Small intestine (tissue), 7 donors: ENCODE measurements around the gene FBXO8. TPM values are rescaled to one million over a fixed set of nuclear protein-coding genes. Genes with fewer than 3 reads are reported as not detected.

Experiments
- DNase-seq, 2 donors: peaks; one replicate each; pipeline versions ENCODE4 v3.0.0 to v3.0.0-alpha.2; 2013
- FAIRE-seq: peaks from 2 replicates; lab custom pipeline; 2012; peaks lifted over from hg19 to GRCh38; lab: Jason Lieb, UNC
- H3K27ac ChIP-seq, 3 donors: one replicate each; pipeline ENCODE4 v1.5.1; 2013; ENCODE audit warnings: low read length in 2 of 3, mild to moderate bottlenecking in 2 of 3, control low read depth in 1 of 3, inconsistent platforms in 1 of 3, low read depth in 1 of 3, moderate library complexity in 1 of 3
- H3K27me3 ChIP-seq, 3 donors: one replicate each; pipeline ENCODE4 v1.6.1; 2013; ENCODE audit warnings: low read length in 3 of 3, inconsistent platforms in 1 of 3; ENCODE audit not compliant: control insufficient read depth in 3 of 3, insufficient read depth in 3 of 3
- H3K36me3 ChIP-seq, 3 donors: one replicate each; pipeline ENCODE4 v1.6.1; 2013; ENCODE audit warnings: low read length in 3 of 3, inconsistent platforms in 1 of 3, low read depth in 1 of 3, mild to moderate bottlenecking in 1 of 3, moderate library complexity in 1 of 3; ENCODE audit not compliant: control insufficient read depth in 3 of 3, insufficient read depth in 2 of 3
- H3K4me1 ChIP-seq, 3 donors: one replicate each; pipeline ENCODE4 v1.6.1; 2013; ENCODE audit warnings: low read length in 2 of 3, inconsistent platforms in 1 of 3, low read depth in 1 of 3, mild to moderate bottlenecking in 1 of 3, moderate library complexity in 1 of 3; ENCODE audit not compliant: control insufficient read depth in 3 of 3, insufficient read depth in 2 of 3
- H3K4me3 ChIP-seq, 3 donors: one replicate each; pipeline ENCODE4 v1.5.1; 2013; ENCODE audit warnings: low read length in 3 of 3, control low read depth in 1 of 3, inconsistent platforms in 1 of 3, low read depth in 1 of 3, mild to moderate bottlenecking in 1 of 3, moderate library complexity in 1 of 3
- H3K9me3 ChIP-seq, 2 donors: one replicate each; pipeline ENCODE4 v1.6.1; 2013; ENCODE audit warnings: low read depth in 1 of 2, low read length in 1 of 2; ENCODE audit not compliant: control insufficient read depth in 2 of 2, insufficient read depth in 1 of 2
- WGBS, 3 donors: extraction: QIAGEN DNeasy Blood & Tissue Kit; methylation state at CpG; one replicate each; pipeline ENCODE4 v1.1.7; 2013; 5-methylcytosine and 5-hydroxymethylcytosine counted together
- polyA plus RNA-seq, 4 donors: library from polyadenylated mRNA; stranded (reverse) in 3 of 4; unstranded in 1 of 4; fragments of 200-250 nt in 3 of 4; fragments of 120-200 nt in 1 of 4; gene quantifications; one replicate each; pipeline versions ENCODE4 v1.2.1 to v1.2.3, GENCODE V29; 2013
- donor health status: healthy with polysubstance abuse.
- donor health status: control.
- donor health status: control.
- donor health status: Bipolar disorder and iron deficiency.
- donor health status: healthy.

FBXO8 gene
- polyA plus RNA-seq, 4 donors, result 14.5 to 25.5 (median 23.3) TPM

GRCh38 chr4:174317531-174317930, 34.1 kb upstream of the FBXO8 start:
- H3K4me3 ChIP-seq, result no peak overlapping the region
- FAIRE-seq (no peak), DNase-seq (no peak)
- no peaks in the 10 kb centered on the region for H3K4me1 ChIP-seq
- H3K9me3 ChIP-seq, result no peaks in the 10 kb centered on the region
- peaks cover 0 to 3% (median 0%) of the 10 kb centered on the region in 3 donors for H3K36me3 ChIP-seq
- no peak overlapping the region for H3K27ac ChIP-seq
- H3K27me3 ChIP-seq, result no peaks in the 10 kb centered on the region

- Histone ChIP-seq H3K27me3 (no peaks in the 10 kb centered on the region), H3K36me3 (peaks cover 0 to 3% (median 0%) of the 10 kb centered on the region in 3 donors), H3K4me1 (no peaks in the 10 kb centered on the region), H3K27ac (no peak overlapping the region), H3K9me3 (no peaks in the 10 kb centered on the region), H3K4me3 (no peak overlapping the region)
- FAIRE-seq (peak; percentile 74), DNase-seq (no peak)
- WGBS, 3 donors, result 70 to 72% (median 72%) methylated on average over 2 of the region's 2 CpGs
Measured at GRCh38 chr4:174316954-174317353, 33.5 kb upstream of the FBXO8 start.

- WGBS, 3 donors, result 88 to 92% (median 90%) methylated on average over 1 of the region's 1 CpG
- Histone ChIP-seq H3K27me3 (no peaks in the 10 kb centered on the region), H3K9me3 (no peaks in the 10 kb centered on the region), H3K27ac (no peak overlapping the region), H3K4me1 (no peaks in the 10 kb centered on the region), H3K4me3 (no peak overlapping the region), H3K36me3 (peaks cover 0 to 3% (median 0%) of the 10 kb centered on the region in 3 donors)
- no peak for DNase-seq
- no peak for FAIRE-seq
Measured at GRCh38 chr4:174316546-174316945, 33.1 kb upstream of the FBXO8 start.

- no peaks in the 10 kb centered on the region for H3K9me3 ChIP-seq
- H3K27me3 ChIP-seq, result no peaks in the 10 kb centered on the region
- FAIRE-seq (no peak), DNase-seq (no peak)
- WGBS, 3 donors, result 81 to 91% (median 88%) methylated on average over 3 of the region's 3 CpGs
- H3K27ac ChIP-seq, result no peak overlapping the region
- no peak overlapping the region for H3K4me3 ChIP-seq
- peaks cover 0 to 3% (median 0%) of the 10 kb centered on the region in 3 donors for H3K36me3 ChIP-seq
- no peaks in the 10 kb centered on the region for H3K4me1 ChIP-seq
Measured at GRCh38 chr4:174314770-174315169, 31.3 kb upstream of the FBXO8 start.

GRCh38 chr4:174314274-174314673, 30.8 kb upstream of the FBXO8 start:
- FAIRE-seq (no peak), DNase-seq (no peak)
- Histone ChIP-seq H3K4me3 (no peak overlapping the region), H3K27ac (no peak overlapping the region), H3K9me3 (no peaks in the 10 kb centered on the region), H3K36me3 (peaks cover 0 to 3% (median 0%) of the 10 kb centered on the region in 3 donors), H3K4me1 (no peaks in the 10 kb centered on the region), H3K27me3 (no peaks in the 10 kb centered on the region)
- 94 to 100% (median 100%) methylated on average over 3 of the region's 3 CpGs for WGBS, 3 donors

GRCh38 chr4:174312993-174313392, 29.5 kb upstream of the FBXO8 start:
- H3K27ac ChIP-seq, result no peak overlapping the region
- 88 to 96% (median 94%) methylated on average over 3 of the region's 3 CpGs for WGBS, 3 donors
- no peaks in the 10 kb centered on the region for H3K27me3 ChIP-seq
- no peak overlapping the region for H3K4me3 ChIP-seq
- no peaks in the 10 kb centered on the region for H3K4me1 ChIP-seq
- DNase-seq (no peak), FAIRE-seq (no peak)
- H3K9me3 ChIP-seq, result no peaks in the 10 kb centered on the region
- no peaks in the 10 kb centered on the region for H3K36me3 ChIP-seq

- WGBS, 3 donors, result 80 to 93% (median 91%) methylated on average over 4 of the region's 4 CpGs
- Histone ChIP-seq H3K9me3 (no peaks in the 10 kb centered on the region), H3K27me3 (no peaks in the 10 kb centered on the region), H3K36me3 (peaks cover 0 to 6% (median 2%) of the 10 kb centered on the region in 3 donors), H3K4me3 (no peak overlapping the region), H3K4me1 (no peaks in the 10 kb centered on the region), H3K27ac (no peak overlapping the region)
- no peak for FAIRE-seq
- DNase-seq, result no peak
Measured at GRCh38 chr4:174307694-174308093, 24.2 kb upstream of the FBXO8 start.

GRCh38 chr4:174305961-174306360, 22.5 kb upstream of the FBXO8 start:
- Histone ChIP-seq H3K4me1 (no peaks in the 10 kb centered on the region), H3K9me3 (no peaks in the 10 kb centered on the region), H3K27ac (no peak overlapping the region), H3K27me3 (no peaks in the 10 kb centered on the region), H3K4me3 (no peak overlapping the region), H3K36me3 (peaks cover 0 to 7% (median 2%) of the 10 kb centered on the region in 3 donors)
- no peak for DNase-seq
- no peak for FAIRE-seq
- WGBS, 3 donors, result 96 to 99% (median 98%) methylated on average over 3 of the region's 3 CpGs

GRCh38 chr4:174304664-174305063, 21.2 kb upstream of the FBXO8 start:
- H3K4me3 ChIP-seq, result no peak overlapping the region
- H3K27me3 ChIP-seq, result no peaks in the 10 kb centered on the region
- WGBS, 3 donors, result 97 to 100% (median 97%) methylated on average over 1 of the region's 1 CpG
- H3K36me3 ChIP-seq, result peaks cover 0 to 7% (median 4%) of the 10 kb centered on the region in 3 donors
- FAIRE-seq, result no peak
- H3K27ac ChIP-seq, result no peak overlapping the region
- H3K9me3 ChIP-seq, result no peaks in the 10 kb centered on the region
- no peak for DNase-seq
- H3K4me1 ChIP-seq, result no peaks in the 10 kb centered on the region
